GM19467 (cell line): ENCODE data around the gene CHRNA10.
"Not testable (repeated sequence)": the region's sequence is repeated elsewhere in the genome, so short reads cannot be mapped to it uniquely, and the experiment has no call there.

Source experiments
- ATAC-seq: cut with Tn5 transposase; IDR thresholded peaks from one replicate; pipeline ENCODE4 v1.9.1; 2021; ENCODE audit warnings: mild to moderate bottlenecking, moderate library complexity; ENCODE audit not compliant: unreplicated experiment

CHRNA10 gene

DNA sequence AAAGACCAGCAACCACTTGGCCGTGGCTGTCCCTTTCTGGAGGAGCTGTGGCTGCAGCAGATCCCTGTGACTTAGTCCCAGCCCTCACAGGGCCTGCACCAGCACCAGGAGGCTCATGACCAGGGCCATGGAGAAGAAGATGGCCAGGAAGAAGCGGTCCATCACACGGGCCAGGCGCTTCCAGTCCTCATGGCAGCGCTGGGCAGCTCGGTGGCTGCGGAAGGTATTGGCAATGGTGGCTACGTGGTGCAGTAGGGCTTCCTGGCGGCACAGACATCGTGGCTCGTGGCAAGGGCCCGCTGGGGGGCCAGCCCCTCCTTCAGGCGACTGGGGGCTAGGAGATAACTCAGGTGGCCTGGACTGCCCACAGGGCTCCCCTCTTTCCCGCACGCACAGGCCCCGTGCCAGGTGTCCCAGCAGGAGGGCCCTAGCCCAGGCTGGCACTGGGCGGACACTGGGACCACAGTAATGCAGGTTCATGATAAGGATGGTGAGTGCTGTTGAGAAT lies 5.1 kb downstream of the CHRNA10 start:
- no peak for ATAC-seq

GRCh38 chr11:3665336-3666022 lies 5.7 kb downstream of the CHRNA10 start:
- ATAC-seq = no peak

- ATAC-seq = no peak
Observed at GRCh38 chr11:3664032-3664630, 7.1 kb downstream of the CHRNA10 start.

- ATAC-seq = no peak
Observed at GRCh38 chr11:3662856-3663255, 8.3 kb downstream of the CHRNA10 start.

DNA sequence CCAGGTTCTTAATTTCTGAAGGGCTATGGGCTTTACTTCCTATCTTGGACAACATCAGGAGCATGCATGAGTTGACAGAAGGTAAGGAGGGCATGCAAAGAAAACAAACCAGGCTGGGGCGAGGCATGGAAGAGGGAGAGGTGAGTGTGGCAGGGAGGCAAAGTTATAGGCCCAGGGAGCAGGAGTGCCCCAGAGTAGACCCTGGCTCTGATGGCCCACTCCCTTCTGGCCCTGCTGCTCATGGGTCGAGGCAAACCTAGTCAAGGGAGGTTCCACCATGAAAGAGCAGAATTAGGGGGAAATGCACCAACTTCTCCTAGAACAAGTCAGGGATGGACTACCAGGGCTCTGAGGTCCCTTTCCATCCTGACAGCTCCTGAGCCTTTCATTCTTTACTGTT lies 10.2 kb downstream of the CHRNA10 start:
- ATAC-seq = no peak

- ATAC-seq = no peak
Observed at GRCh38 chr11:3659595-3660515, 11.3 kb downstream of the CHRNA10 start.

DNA sequence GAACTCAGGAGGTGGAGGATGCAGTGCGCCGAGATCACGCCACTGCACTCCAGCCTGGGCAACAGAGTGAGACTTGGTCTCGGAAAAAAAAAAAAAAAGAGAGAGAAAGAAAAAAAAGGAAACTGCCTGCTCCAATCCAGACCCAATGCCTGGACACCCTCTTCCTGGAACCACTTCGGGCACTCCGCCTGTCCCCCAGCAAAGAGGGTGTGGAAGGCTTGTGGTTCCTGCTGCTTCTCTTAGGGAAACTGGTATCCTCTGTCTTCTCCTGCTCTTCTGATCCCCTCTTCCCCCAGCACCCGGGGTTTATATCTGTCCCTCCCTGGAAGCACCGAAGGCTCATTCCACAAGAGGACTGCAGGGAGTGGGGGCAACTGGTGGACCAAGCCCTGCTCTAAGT lies 12.9 kb downstream of the CHRNA10 start:
- ATAC-seq = no peak

- not testable (repeated sequence) for ATAC-seq
Observed at GRCh38 chr11:3657331-3657730, 13.9 kb downstream of the CHRNA10 start.

GRCh38 chr11:3655547-3655946 lies 15.6 kb downstream of the CHRNA10 start:
- ATAC-seq = no peak

- ATAC-seq = not testable (repeated sequence)
Observed at GRCh38 chr11:3652514-3652913, 18.7 kb downstream of the CHRNA10 start.

- ATAC-seq = not testable (repeated sequence)
Observed at GRCh38 chr11:3649374-3649773, 21.8 kb downstream of the CHRNA10 start.

DNA sequence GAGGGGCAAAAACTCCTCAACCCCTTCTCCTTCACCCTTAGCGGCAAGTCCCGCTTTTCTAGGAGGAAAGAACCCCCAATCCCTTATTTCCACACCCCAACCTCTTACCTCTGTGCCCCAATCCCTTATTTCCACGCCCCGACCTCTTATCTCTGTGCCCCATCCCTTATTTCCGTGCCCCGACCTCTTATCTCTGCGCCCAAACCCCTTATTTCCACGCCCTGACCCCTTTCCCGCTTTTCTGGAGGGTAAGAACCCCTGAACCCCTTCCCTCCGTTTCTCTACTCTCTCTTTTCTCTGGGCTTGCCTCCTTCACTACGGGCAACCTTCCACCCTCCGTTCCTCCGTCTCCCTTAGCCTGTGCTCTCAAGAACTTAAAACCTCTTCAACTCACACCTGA lies 22.3 kb downstream of the CHRNA10 start:
- ATAC-seq = not testable (repeated sequence)

- ATAC-seq = no peak
Observed at GRCh38 chr11:3645552-3645951, 25.6 kb downstream of the CHRNA10 start.

DNA sequence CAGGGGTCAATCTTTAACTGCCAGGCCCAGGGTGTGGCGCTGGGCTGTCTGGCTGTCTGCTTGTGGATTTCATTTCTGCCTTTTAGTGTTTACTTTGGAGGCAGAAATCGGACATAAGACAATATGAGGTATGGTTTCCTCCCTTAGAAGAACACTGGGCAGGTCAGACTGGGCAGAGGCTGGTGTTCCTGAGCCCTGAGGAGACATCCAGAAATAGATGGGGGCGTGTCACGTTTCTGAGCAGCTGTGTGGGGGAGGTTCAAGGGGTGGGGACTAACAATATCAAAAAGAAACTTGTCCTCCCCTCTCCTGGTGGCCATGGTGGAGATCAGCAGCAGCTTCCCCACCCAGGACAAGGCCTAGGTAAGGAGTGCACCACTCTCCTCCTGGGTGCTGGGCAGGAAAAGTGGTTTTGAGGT lies 26.4 kb downstream of the CHRNA10 start, which contains the start of gene ART1:
TSS of gene ART1 (plus strand) at position 312 of the 419 bp plus-strand sequence. CDS start 14,086 bp downstream, outside the sequence.
- no peak for ATAC-seq

- ATAC-seq = not testable (repeated sequence)
Observed at GRCh38 chr11:3643102-3643546, 28.1 kb downstream of the CHRNA10 start.

GRCh38 chr11:3642071-3642951 lies 28.9 kb downstream of the CHRNA10 start:
- no peak for ATAC-seq

DNA sequence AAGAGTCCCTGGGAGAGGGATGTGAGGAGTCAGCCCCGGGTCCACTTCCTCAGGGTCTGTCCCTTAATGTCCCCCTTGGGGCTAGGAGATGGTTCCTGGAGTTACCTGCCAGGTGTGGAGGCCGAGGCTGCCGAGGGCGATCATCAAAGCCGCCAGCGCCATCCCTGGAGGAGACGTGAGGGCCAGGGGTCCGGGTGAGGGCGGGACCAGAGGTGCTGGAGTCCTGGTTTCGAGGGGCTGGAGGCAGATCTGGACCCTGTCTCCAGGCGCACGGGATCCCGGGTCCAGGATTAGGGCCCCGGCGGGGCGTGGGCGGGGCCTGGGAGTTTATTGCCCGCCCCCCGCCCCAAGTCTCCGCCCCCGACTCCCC lies 29.5 kb downstream of the CHRNA10 start, which contains the start of gene ART5:
TSS of gene ART5 (minus strand) at position 292 of the 370 bp plus-strand sequence. CDS start at position 162, 130 bp downstream.
- no peak for ATAC-seq

GRCh38 chr11:3641191-3641590 lies 30.0 kb downstream of the CHRNA10 start:
- no peak for ATAC-seq

GRCh38 chr11:3639841-3640240 lies 31.3 kb downstream of the CHRNA10 start:
- no peak for ATAC-seq

DNA sequence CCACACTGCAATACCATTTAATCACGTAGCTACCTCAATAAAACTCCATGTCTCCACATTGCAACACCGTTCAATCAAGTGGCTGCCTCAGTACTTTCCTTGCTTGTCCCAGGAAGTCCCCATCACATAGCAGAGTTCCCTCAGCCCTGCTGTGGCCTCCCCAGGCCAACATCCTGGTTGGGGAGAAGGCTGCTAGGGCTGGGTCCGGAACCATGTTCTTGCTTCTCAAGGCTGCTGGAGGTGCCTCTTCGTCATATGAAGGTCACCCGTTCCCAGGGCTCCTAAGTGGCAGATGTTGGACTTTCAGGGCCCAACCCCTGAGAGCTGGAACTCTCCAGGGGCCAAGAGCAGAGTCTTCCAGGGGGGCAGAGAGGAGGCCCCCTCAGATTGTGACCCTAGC lies 32.7 kb downstream of the CHRNA10 start:
- ATAC-seq = no peak
